Measurements from ENCODE around the gene PHLDA2. TPM values are rescaled to one million over a fixed set of nuclear protein-coding genes. Genes with fewer than 3 reads are reported as not detected.

PHLDA2 gene
- total and polyA plus RNA-seq, 9 of the 15 experiments (the other 6 are each of a cell fraction or from before 2014, with no cell fraction given): 0.43 to 42.4 (median 4.7) TPM

DNA sequence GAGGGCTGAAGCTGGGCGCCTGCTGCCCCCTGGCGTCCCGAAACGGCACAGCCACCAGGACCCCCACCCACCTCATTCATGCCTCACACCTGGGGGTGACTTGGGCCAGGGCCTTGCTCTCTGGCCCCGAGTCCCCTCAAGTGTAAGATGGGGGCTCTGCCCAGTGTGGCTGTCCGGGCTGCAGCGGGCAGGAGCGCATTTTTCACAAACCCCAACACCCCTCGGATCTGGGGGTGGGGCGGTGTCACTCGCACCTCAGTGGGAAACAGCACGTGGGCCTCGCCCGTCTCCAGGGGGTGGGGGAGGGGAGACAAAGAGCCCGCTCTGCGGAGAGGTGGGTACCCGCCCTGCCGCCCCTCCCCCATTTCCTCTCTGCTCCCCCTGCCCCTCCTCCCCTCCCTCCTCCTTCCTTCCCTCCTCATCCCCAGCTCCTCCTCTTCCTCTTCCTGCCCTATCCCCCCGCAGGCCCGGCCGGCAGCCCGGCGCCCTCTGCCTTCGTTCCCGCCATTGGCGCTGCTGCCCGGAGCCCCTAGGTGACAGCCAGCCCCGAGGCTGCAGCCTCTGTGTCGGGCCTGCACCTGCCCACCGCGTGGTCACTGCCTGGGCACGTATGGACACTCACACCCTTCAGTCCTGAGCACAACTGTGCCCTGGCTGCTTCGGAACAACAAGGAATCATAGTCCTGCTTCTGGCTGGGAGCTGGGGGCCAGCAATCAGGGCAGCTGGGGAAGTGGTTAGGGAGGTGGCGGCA, 36.8 kb downstream of the PHLDA2 start (continued):
- TF ChIP-seq PURB (CRISPR knock-in tag; IDR thresholded peaks at IDR 0.05; ENCODE audit: low read depth): no peak
- TF ChIP-seq TAF1 (IDR thresholded peaks at IDR 0.05; ENCODE audit: control insufficient read depth, extremely low read depth, insufficient read depth, low read length, severe bottlenecking): no peak
- TF ChIP-seq, protein P1, sequence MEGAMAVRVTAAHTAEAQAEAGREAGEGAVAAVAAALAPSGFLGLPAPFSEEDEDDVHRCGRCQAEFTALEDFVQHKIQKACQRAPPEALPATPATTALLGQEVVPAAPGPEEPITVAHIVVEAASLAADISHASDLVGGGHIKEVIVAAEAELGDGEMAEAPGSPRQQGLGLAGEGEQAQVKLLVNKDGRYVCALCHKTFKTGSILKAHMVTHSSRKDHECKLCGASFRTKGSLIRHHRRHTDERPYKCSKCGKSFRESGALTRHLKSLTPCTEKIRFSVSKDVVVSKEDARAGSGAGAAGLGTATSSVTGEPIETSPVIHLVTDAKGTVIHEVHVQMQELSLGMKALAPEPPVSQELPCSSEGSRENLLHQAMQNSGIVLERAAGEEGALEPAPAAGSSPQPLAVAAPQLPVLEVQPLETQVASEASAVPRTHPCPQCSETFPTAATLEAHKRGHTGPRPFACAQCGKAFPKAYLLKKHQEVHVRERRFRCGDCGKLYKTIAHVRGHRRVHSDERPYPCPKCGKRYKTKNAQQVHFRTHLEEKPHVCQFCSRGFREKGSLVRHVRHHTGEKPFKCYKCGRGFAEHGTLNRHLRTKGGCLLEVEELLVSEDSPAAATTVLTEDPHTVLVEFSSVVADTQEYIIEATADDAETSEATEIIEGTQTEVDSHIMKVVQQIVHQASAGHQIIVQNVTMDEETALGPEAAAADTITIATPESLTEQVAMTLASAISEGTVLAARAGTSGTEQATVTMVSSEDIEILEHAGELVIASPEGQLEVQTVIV (CRISPR knock-in tag; IDR thresholded peaks at IDR 0.05; ENCODE audit: borderline replicate concordance): no peak
- no peak for TF ChIP-seq PKNOX1 (IDR thresholded peaks at IDR 0.05)
- TF ChIP-seq, protein P2, sequence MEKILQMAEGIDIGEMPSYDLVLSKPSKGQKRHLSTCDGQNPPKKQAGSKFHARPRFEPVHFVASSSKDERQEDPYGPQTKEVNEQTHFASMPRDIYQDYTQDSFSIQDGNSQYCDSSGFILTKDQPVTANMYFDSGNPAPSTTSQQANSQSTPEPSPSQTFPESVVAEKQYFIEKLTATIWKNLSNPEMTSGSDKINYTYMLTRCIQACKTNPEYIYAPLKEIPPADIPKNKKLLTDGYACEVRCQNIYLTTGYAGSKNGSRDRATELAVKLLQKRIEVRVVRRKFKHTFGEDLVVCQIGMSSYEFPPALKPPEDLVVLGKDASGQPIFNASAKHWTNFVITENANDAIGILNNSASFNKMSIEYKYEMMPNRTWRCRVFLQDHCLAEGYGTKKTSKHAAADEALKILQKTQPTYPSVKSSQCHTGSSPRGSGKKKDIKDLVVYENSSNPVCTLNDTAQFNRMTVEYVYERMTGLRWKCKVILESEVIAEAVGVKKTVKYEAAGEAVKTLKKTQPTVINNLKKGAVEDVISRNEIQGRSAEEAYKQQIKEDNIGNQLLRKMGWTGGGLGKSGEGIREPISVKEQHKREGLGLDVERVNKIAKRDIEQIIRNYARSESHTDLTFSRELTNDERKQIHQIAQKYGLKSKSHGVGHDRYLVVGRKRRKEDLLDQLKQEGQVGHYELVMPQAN (IDR thresholded peaks at IDR 0.05; ENCODE audit: borderline replicate concordance): no peak
- TF ChIP-seq ZBTB1 (CRISPR knock-in tag; IDR thresholded peaks at IDR 0.05; ENCODE audit: borderline replicate concordance, low read depth): no peak
- no peak for TF ChIP-seq SMAD3 (CRISPR knock-in tag; conservative IDR thresholded peaks at IDR 0.05)
- no peak for TF ChIP-seq TFAM (CRISPR knock-in tag; conservative IDR thresholded peaks at IDR 0.05)
- peak; percentile 97 for TF ChIP-seq ZNF263 (CRISPR knock-in tag; IDR thresholded peaks at IDR 0.05; ENCODE audit: borderline replicate concordance)
- TF ChIP-seq FOXM1 (IDR thresholded peaks at IDR 0.05; ENCODE audit: low read depth): no peak
- no peak for TF ChIP-seq FOXM1 (CRISPR knock-in tag; IDR thresholded peaks at IDR 0.05; ENCODE audit: low read depth)
- no peak for TF ChIP-seq BRD9 (IDR thresholded peaks at IDR 0.05; ENCODE audit: low read depth, partially characterized antibody)
- no peak for TF ChIP-seq STAT5B (CRISPR knock-in tag; IDR thresholded peaks at IDR 0.05)
- no peak for TF ChIP-seq CBX1 (IDR thresholded peaks at IDR 0.05; ENCODE audit: low read depth)
- no peak for TF ChIP-seq ZNF134 (CRISPR knock-in tag; conservative IDR thresholded peaks at IDR 0.05)
- TF ChIP-seq ZNF639 (CRISPR knock-in tag; conservative IDR thresholded peaks at IDR 0.05 in 1 of 2, IDR thresholded peaks at IDR 0.05 in 1 of 2): no peak
- TF ChIP-seq ZNF274 (IDR thresholded peaks at IDR 0.05; ENCODE audit: borderline replicate concordance, low read depth, low read length): no peak
- TF ChIP-seq KAT7 (CRISPR knock-in tag; IDR thresholded peaks at IDR 0.05; ENCODE audit: borderline replicate concordance): 0 out of 2 replicates have a peak, but pooled peaks have one; percentile 50
- no peak for TF ChIP-seq MTF1 (CRISPR knock-in tag; IDR thresholded peaks at IDR 0.05; ENCODE audit: borderline replicate concordance)

Measured in K562 (cell line).